HT1080 (cell line): ENCODE measurements around the gene ITSN1. TPM values are rescaled to one million over a fixed set of nuclear protein-coding genes. Genes with fewer than 3 reads are reported as not detected.
A peak's percentile ranks its signal among the peaks of the same experiment; 100 is the strongest.
"Not testable (repeated sequence)": the region's sequence is repeated elsewhere in the genome, so short reads cannot be mapped to it uniquely, and the experiment has no call there.

Source experiments
- DNase-seq: peaks from one replicate; pipeline ENCODE4 v3.0.0-alpha.2; 2015; ENCODE audit warnings: low read depth
- total RNA-seq: library from RNA; depleted of rRNA; stranded (reverse); fragments of >200 nt; shearing (Covaris generic); gene quantifications from 2 replicates; pipeline ENCODE4 v1.2.3, GENCODE V29; 2014

ITSN1 gene
- total RNA-seq, 1 experiment from 2014 or later = 29.2 TPM

- no peak for DNase-seq
Observed at GRCh38 chr21:33857846-33858666, 215.8 kb downstream of the ITSN1 start.

- no peak for DNase-seq
Observed at GRCh38 chr21:33858667-33859372, 216.5 kb downstream of the ITSN1 start.

- DNase-seq = no peak
Observed at GRCh38 chr21:33859373-33860102, 217.2 kb downstream of the ITSN1 start.

- DNase-seq = no peak
Observed at GRCh38 chr21:33860332-33860879, 218.1 kb downstream of the ITSN1 start.

GRCh38 chr21:33861125-33861524 lies 218.8 kb downstream of the ITSN1 start:
- no peak for DNase-seq

GRCh38 chr21:33863191-33863590 lies 220.9 kb downstream of the ITSN1 start:
- not testable (repeated sequence) for DNase-seq

GRCh38 chr21:33864150-33864549 lies 221.8 kb downstream of the ITSN1 start:
- DNase-seq = no peak

GRCh38 chr21:33865176-33865575 lies 222.9 kb downstream of the ITSN1 start:
- no peak for DNase-seq

GRCh38 chr21:33865996-33866575 lies 223.8 kb downstream of the ITSN1 start:
- no peak for DNase-seq

- DNase-seq = peak; percentile 21
Observed at GRCh38 chr21:33866826-33867225, 224.5 kb downstream of the ITSN1 start.

GRCh38 chr21:33867868-33868267 lies 225.6 kb downstream of the ITSN1 start:
- not testable (repeated sequence) for DNase-seq

- no peak for DNase-seq
Observed at GRCh38 chr21:33869873-33870272, 227.6 kb downstream of the ITSN1 start.

- no peak for DNase-seq
Observed at GRCh38 chr21:33870768-33871167, 228.5 kb downstream of the ITSN1 start.

- DNase-seq = peak; percentile 52
Observed at GRCh38 chr21:33871171-33871570, 228.9 kb downstream of the ITSN1 start.

- no peak for DNase-seq
Observed at GRCh38 chr21:33872881-33873515, 230.7 kb downstream of the ITSN1 start.

- DNase-seq = no peak
Observed at GRCh38 chr21:33874161-33874560, 231.9 kb downstream of the ITSN1 start.

- DNase-seq = no peak
Observed at GRCh38 chr21:33875026-33875695, 232.9 kb downstream of the ITSN1 start.

- no peak for DNase-seq
Observed at GRCh38 chr21:33878824-33879223, 236.5 kb downstream of the ITSN1 start.

GRCh38 chr21:33880626-33881025 lies 238.3 kb downstream of the ITSN1 start:
- no peak for DNase-seq
